Measurements from ENCODE around the gene TEX9.

The TEX9 gene

GRCh38 chr15:56351957-56352506 is 13.2 kb upstream of the TEX9 start:
- Mint-ChIP-seq H3K36me3 (ENCODE audit: low read depth) (no peaks in the 10 kb centered on the region), H3K4me1 (no peaks in the 10 kb centered on the region), H3K9me3 (no peaks in the 10 kb centered on the region), H3K4me3 (no peak overlapping the region), H3K27me3 (ENCODE audit: low read depth) (no peaks in the 10 kb centered on the region), H3K27ac (no peak overlapping the region)
- no peak for TF ChIP-seq CTCF (IDR thresholded peaks at IDR 0.05; ENCODE audit: unreplicated experiment in 3 of 3)

GRCh38 chr15:56353119-56353518 is 12.1 kb upstream of the TEX9 start:
- Mint-ChIP-seq H3K9me3 (no peaks in the 10 kb centered on the region), H3K36me3 (ENCODE audit: low read depth) (no peaks in the 10 kb centered on the region), H3K27me3 (ENCODE audit: low read depth) (no peaks in the 10 kb centered on the region), H3K27ac (no peak overlapping the region), H3K4me1 (no peaks in the 10 kb centered on the region), H3K4me3 (no peak overlapping the region)
- TF ChIP-seq CTCF (IDR thresholded peaks at IDR 0.05; ENCODE audit: unreplicated experiment in 3 of 3), result no peak

- Mint-ChIP-seq H3K27ac (no peak overlapping the region), H3K27me3 (ENCODE audit: low read depth) (no peaks in the 10 kb centered on the region), H3K4me1 (no peaks in the 10 kb centered on the region), H3K36me3 (ENCODE audit: low read depth) (no peaks in the 10 kb centered on the region), H3K9me3 (no peaks in the 10 kb centered on the region), H3K4me3 (no peak overlapping the region)
- TF ChIP-seq CTCF (IDR thresholded peaks at IDR 0.05; ENCODE audit: unreplicated experiment in 3 of 3), result no peak
Measured at GRCh38 chr15:56353740-56354139, 11.5 kb upstream of the TEX9 start.

- H3K9me3 Mint-ChIP-seq, result peaks cover 2% of the 10 kb centered on the region
- no peak overlapping the region for H3K27ac Mint-ChIP-seq
- H3K27me3 Mint-ChIP-seq (ENCODE audit: low read depth), result peaks cover 3% of the 10 kb centered on the region
- H3K36me3 Mint-ChIP-seq (ENCODE audit: low read depth), result no peaks in the 10 kb centered on the region
- TF ChIP-seq CTCF (IDR thresholded peaks at IDR 0.05; ENCODE audit: unreplicated experiment in 3 of 3), result no peak
- no peaks in the 10 kb centered on the region for H3K4me1 Mint-ChIP-seq
- no peak overlapping the region for H3K4me3 Mint-ChIP-seq
Measured at GRCh38 chr15:56356616-56357015, 8.6 kb upstream of the TEX9 start.

GRCh38 chr15:56358604-56359003 is 6.6 kb upstream of the TEX9 start:
- H3K9me3 Mint-ChIP-seq, result peaks cover 10% of the 10 kb centered on the region
- no peaks in the 10 kb centered on the region for H3K4me1 Mint-ChIP-seq
- H3K27ac Mint-ChIP-seq, result no peak overlapping the region

More at GRCh38 chr15:56358604-56359003, 6.6 kb upstream of the TEX9 start:
- Mint-ChIP-seq H3K27me3 (ENCODE audit: low read depth) (peaks cover 3% of the 10 kb centered on the region), H3K36me3 (ENCODE audit: low read depth) (no peaks in the 10 kb centered on the region), H3K4me3 (no peak overlapping the region)
- TF ChIP-seq CTCF (IDR thresholded peaks at IDR 0.05; ENCODE audit: unreplicated experiment in 3 of 3), result no peak
